Measurements from ENCODE around the gene GNG11.

Gene GNG11

GRCh38 chr7:93894966-93895640, 26.4 kb upstream of the GNG11 start:
- peak; percentile 46 for DNase-seq (ENCODE audit: low read depth)
- no peak for TF ChIP-seq CTCF (IDR thresholded peaks at IDR 0.05; ENCODE audit: control insufficient read depth, extremely low read depth, insufficient read depth)
- H3K4me3 ChIP-seq (ENCODE audit: low read depth, low read length): no peak overlapping the region

- peak; percentile 27 for DNase-seq (ENCODE audit: low read depth)
- no peak overlapping the region for H3K4me3 ChIP-seq (ENCODE audit: low read depth, low read length)
- TF ChIP-seq CTCF (IDR thresholded peaks at IDR 0.05; ENCODE audit: control insufficient read depth, extremely low read depth, insufficient read depth): no peak
These were observed 25.5 kb upstream of the GNG11 start for GRCh38 chr7:93895859-93896600.

- no peak overlapping the region for H3K4me3 ChIP-seq (ENCODE audit: low read depth, low read length)
- TF ChIP-seq CTCF (IDR thresholded peaks at IDR 0.05; ENCODE audit: control insufficient read depth, extremely low read depth, insufficient read depth): no peak
- DNase-seq (ENCODE audit: low read depth): no peak
These were observed 23.9 kb upstream of the GNG11 start for GRCh38 chr7:93897680-93898079.

- DNase-seq (ENCODE audit: low read depth): no peak
- peak; percentile 48 for TF ChIP-seq CTCF (IDR thresholded peaks at IDR 0.05; ENCODE audit: control insufficient read depth, extremely low read depth, insufficient read depth)
- H3K4me3 ChIP-seq (ENCODE audit: low read depth, low read length): no peak overlapping the region
These were observed 18.6 kb upstream of the GNG11 start for GRCh38 chr7:93902777-93903423.

- DNase-seq (ENCODE audit: low read depth): no peak
These were observed 15.3 kb upstream of the GNG11 start, which contains the start of gene GNGT1 for GRCh38 chr7:93906267-93906666. GNGT1 (plus strand) TSS chr7:93906567; CDS start chr7:93906747, 180 bp downstream.

More at GRCh38 chr7:93906267-93906666, 15.3 kb upstream of the GNG11 start, which contains the start of gene GNGT1:
- TF ChIP-seq CTCF (IDR thresholded peaks at IDR 0.05; ENCODE audit: control insufficient read depth, extremely low read depth, insufficient read depth): no peak
- no peak within 1 kb of the TSS for H3K4me3 ChIP-seq (ENCODE audit: low read depth, low read length)
